ENCODE measurements around the gene BAZ2B. TPM values are rescaled to one million over a fixed set of nuclear protein-coding genes. Genes with fewer than 3 reads are reported as not detected.

Gene BAZ2B
- total RNA-seq, 2 donors from 2014 or later = 60.8 to 84.5 TPM

DNA sequence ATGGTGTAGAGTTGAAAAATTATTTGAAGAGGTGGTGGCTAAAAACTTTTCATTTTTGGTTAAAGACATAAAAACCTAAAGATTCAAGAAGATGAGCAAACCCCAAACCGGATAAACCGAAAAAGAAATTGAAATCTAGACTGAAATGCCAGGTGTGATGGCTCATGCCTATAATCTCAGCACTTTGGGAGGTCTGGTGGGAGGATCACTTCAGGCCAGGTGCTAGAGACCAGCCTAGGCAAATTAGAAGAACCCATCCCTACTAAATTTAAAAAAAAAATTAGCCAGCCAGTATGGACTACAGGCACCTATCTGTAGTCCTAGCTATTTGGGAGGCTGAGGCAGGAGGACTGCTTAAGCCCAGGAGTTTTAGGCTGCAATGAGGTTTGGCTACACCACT is 126.9 kb downstream of the BAZ2B start:
- 98% methylated on average over 2 of the region's 2 CpGs for WGBS
- no peak for DNase-seq (ENCODE audit: low spot score)
- no peak for TF ChIP-seq POLR2AphosphoS5 (IDR thresholded peaks at IDR 0.05)
- TF ChIP-seq POLR2A (IDR thresholded peaks at IDR 0.05) = no peak
- TF ChIP-seq, protein P1, sequence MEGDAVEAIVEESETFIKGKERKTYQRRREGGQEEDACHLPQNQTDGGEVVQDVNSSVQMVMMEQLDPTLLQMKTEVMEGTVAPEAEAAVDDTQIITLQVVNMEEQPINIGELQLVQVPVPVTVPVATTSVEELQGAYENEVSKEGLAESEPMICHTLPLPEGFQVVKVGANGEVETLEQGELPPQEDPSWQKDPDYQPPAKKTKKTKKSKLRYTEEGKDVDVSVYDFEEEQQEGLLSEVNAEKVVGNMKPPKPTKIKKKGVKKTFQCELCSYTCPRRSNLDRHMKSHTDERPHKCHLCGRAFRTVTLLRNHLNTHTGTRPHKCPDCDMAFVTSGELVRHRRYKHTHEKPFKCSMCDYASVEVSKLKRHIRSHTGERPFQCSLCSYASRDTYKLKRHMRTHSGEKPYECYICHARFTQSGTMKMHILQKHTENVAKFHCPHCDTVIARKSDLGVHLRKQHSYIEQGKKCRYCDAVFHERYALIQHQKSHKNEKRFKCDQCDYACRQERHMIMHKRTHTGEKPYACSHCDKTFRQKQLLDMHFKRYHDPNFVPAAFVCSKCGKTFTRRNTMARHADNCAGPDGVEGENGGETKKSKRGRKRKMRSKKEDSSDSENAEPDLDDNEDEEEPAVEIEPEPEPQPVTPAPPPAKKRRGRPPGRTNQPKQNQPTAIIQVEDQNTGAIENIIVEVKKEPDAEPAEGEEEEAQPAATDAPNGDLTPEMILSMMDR (IDR thresholded peaks at IDR 0.05) = no peak
- Histone ChIP-seq H3K4me1 (replicated peaks) (no peaks in the 10 kb centered on the region), H3K27ac (no peak overlapping the region), H3K27me3 (replicated peaks; ENCODE audit: insufficient read depth) (no peaks in the 10 kb centered on the region), H3K4me3 (no peak overlapping the region), H3K36me3 (no peaks in the 10 kb centered on the region), H3K9me3 (no peaks in the 10 kb centered on the region)
- intact Hi-C loops (cut with DNase I) = no loop called here

GRCh38 chr2:159484532-159484931 is 131.8 kb downstream of the BAZ2B start:
- TF ChIP-seq POLR2A (IDR thresholded peaks at IDR 0.05) (no peak), POLR2AphosphoS5 (IDR thresholded peaks at IDR 0.05) (no peak)
- TF ChIP-seq, protein P1 (IDR thresholded peaks at IDR 0.05) = no peak
- Histone ChIP-seq H3K27me3 (replicated peaks; ENCODE audit: insufficient read depth) (no peaks in the 10 kb centered on the region), H3K27ac (no peak overlapping the region), H3K4me3 (no peak overlapping the region), H3K4me1 (replicated peaks) (no peaks in the 10 kb centered on the region), H3K9me3 (no peaks in the 10 kb centered on the region), H3K36me3 (no peaks in the 10 kb centered on the region)
- intact Hi-C loops (cut with DNase I) = no loop called here
- no peak for DNase-seq (ENCODE audit: low spot score)
- WGBS = 42% methylated on average over 2 of the region's 2 CpGs

DNA sequence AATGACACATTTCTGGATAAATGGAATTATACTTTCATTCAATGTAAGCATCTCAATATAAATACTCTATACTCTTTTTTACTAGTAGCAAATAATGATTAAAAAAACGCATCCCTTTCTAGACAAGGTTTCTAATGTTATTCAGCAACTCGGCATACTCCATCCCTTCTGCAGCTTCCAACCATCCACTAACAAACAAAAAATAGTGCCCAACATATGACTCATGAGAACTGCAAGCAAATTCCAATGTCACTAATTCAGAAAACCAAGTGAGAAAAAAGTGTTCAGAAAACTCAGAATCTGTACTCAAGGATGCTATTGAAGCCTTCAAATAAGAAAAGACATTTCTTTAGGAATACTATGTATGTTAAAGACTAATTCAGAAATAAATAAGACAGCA is 140.0 kb downstream of the BAZ2B start:
- TF ChIP-seq POLR2A (IDR thresholded peaks at IDR 0.05) (no peak), POLR2AphosphoS5 (IDR thresholded peaks at IDR 0.05) (no peak)
- TF ChIP-seq, protein P1 (IDR thresholded peaks at IDR 0.05) = no peak
- no peaks in the 10 kb centered on the region for H3K9me3 ChIP-seq

GRCh38 chr2:159475793-159476192 is 140.6 kb downstream of the BAZ2B start:
- H3K27me3 ChIP-seq (replicated peaks; ENCODE audit: insufficient read depth) = no peaks in the 10 kb centered on the region
- no peak overlapping the region for H3K27ac ChIP-seq
- TF ChIP-seq, protein P1 (IDR thresholded peaks at IDR 0.05) = no peak
- TF ChIP-seq POLR2A (IDR thresholded peaks at IDR 0.05) (no peak), POLR2AphosphoS5 (IDR thresholded peaks at IDR 0.05) (no peak)

More for the DNA sequence above, 140.0 kb downstream of the BAZ2B start:
- intact Hi-C loops (cut with DNase I) = no loop called here
- H3K27me3 ChIP-seq (replicated peaks; ENCODE audit: insufficient read depth) = no peaks in the 10 kb centered on the region
- no peaks in the 10 kb centered on the region for H3K36me3 ChIP-seq
- no peak for DNase-seq (ENCODE audit: low spot score)
- no peaks in the 10 kb centered on the region for H3K4me1 ChIP-seq (replicated peaks)
- H3K27ac ChIP-seq = no peak overlapping the region
- 92% methylated on average over 2 of the region's 2 CpGs for WGBS
- H3K4me3 ChIP-seq = no peak overlapping the region

DNA sequence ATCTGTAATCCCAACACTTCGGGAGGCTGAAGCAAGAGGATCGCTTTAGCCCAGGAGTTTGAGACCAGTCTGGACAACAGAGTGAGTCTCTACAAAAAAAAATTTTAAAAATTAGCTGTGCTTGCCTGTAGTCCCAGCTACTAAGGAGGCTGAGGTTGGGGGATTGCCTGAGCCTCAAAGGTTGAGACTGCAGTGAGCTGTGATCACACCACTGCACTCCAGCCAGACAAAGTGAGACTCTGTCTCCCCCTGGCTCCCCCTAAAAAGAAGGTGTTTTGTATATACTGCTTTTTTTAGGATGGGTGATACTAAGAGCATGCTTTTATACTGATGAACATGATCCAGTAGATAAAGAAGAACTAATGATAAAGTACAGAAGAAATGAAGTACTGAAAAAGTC is 145.0 kb downstream of the BAZ2B start:
- 44% methylated on average over 2 of the region's 2 CpGs for WGBS
- no peak for DNase-seq (ENCODE audit: low spot score)
- H3K4me3 ChIP-seq = no peak overlapping the region
- H3K9me3 ChIP-seq = no peaks in the 10 kb centered on the region
- TF ChIP-seq, protein P1 (IDR thresholded peaks at IDR 0.05) = no peak
- TF ChIP-seq POLR2A (IDR thresholded peaks at IDR 0.05) = no peak
- TF ChIP-seq POLR2AphosphoS5 (IDR thresholded peaks at IDR 0.05) = no peak
- H3K36me3 ChIP-seq = no peaks in the 10 kb centered on the region
- H3K27ac ChIP-seq = no peak overlapping the region
- no peaks in the 10 kb centered on the region for H3K4me1 ChIP-seq (replicated peaks)
- no peaks in the 10 kb centered on the region for H3K27me3 ChIP-seq (replicated peaks; ENCODE audit: insufficient read depth)
- intact Hi-C loops (cut with DNase I) = no loop called here

More at GRCh38 chr2:159475793-159476192, 140.6 kb downstream of the BAZ2B start:
- intact Hi-C loops (cut with DNase I) = no loop called here
- Histone ChIP-seq H3K36me3 (no peaks in the 10 kb centered on the region), H3K9me3 (no peaks in the 10 kb centered on the region), H3K4me1 (replicated peaks) (no peaks in the 10 kb centered on the region), H3K4me3 (no peak overlapping the region)
- 98% methylated on average over 4 of the region's 4 CpGs for WGBS
- DNase-seq (ENCODE audit: low spot score) = no peak
